ENCODE data around the gene HAPLN1. TPM values are rescaled to one million over a fixed set of nuclear protein-coding genes. Genes with fewer than 3 reads are reported as not detected.

Gene HAPLN1
- total RNA-seq, 2 donors from 2014 or later, result 0.14 TPM; not detected in 1

- Histone ChIP-seq H3K4me1 (replicated peaks) (no peaks in the 10 kb centered on the region), H3K36me3 (no peaks in the 10 kb centered on the region), H3K27ac (no peak overlapping the region), H3K9me3 (no peaks in the 10 kb centered on the region), H3K27me3 (replicated peaks; ENCODE audit: insufficient read depth) (no peaks in the 10 kb centered on the region), H3K4me3 (no peak overlapping the region)
- TF ChIP-seq POLR2AphosphoS5 (IDR thresholded peaks at IDR 0.05) (no peak), CTCF (IDR thresholded peaks at IDR 0.05) (no peak), POLR2A (IDR thresholded peaks at IDR 0.05) (no peak)
- intact Hi-C loops (cut with DNase I), result no loop called here
- DNase-seq (ENCODE audit: low spot score), result no peak
These were observed 105.8 kb downstream of the HAPLN1 start for GRCh38 chr5:83614841-83615240.

GRCh38 chr5:83608122-83608521 is 112.5 kb downstream of the HAPLN1 start:
- WGBS, result 12% methylated on average over 3 of the region's 3 CpGs
- DNase-seq (ENCODE audit: low spot score), result no peak
- Histone ChIP-seq H3K36me3 (no peaks in the 10 kb centered on the region), H3K4me3 (no peak overlapping the region), H3K27ac (no peak overlapping the region), H3K27me3 (replicated peaks; ENCODE audit: insufficient read depth) (no peaks in the 10 kb centered on the region), H3K4me1 (replicated peaks) (no peaks in the 10 kb centered on the region), H3K9me3 (no peaks in the 10 kb centered on the region)
- no peak for TF ChIP-seq CTCF (IDR thresholded peaks at IDR 0.05)
- no peak for TF ChIP-seq POLR2AphosphoS5 (IDR thresholded peaks at IDR 0.05)
- no peak for TF ChIP-seq POLR2A (IDR thresholded peaks at IDR 0.05)
- intact Hi-C loops (cut with DNase I), result no loop called here

GRCh38 chr5:83595217-83595616 is 125.4 kb downstream of the HAPLN1 start:
- intact Hi-C loops (cut with DNase I), result no loop called here
- over 99% methylated on average over 3 of the region's 3 CpGs for WGBS
- TF ChIP-seq CTCF (IDR thresholded peaks at IDR 0.05) (no peak), POLR2A (IDR thresholded peaks at IDR 0.05) (no peak)

GRCh38 chr5:83590966-83591365 is 129.7 kb downstream of the HAPLN1 start:
- no peaks in the 10 kb centered on the region for H3K9me3 ChIP-seq
- H3K27ac ChIP-seq, result no peak overlapping the region
- H3K27me3 ChIP-seq (replicated peaks; ENCODE audit: insufficient read depth), result no peaks in the 10 kb centered on the region
- no peak for TF ChIP-seq CTCF (IDR thresholded peaks at IDR 0.05)
- TF ChIP-seq POLR2A (IDR thresholded peaks at IDR 0.05), result no peak
- no peak for TF ChIP-seq POLR2AphosphoS5 (IDR thresholded peaks at IDR 0.05)
- intact Hi-C loops (cut with DNase I), result no loop called here
- H3K36me3 ChIP-seq, result no peaks in the 10 kb centered on the region
- no peak for DNase-seq (ENCODE audit: low spot score)
- H3K4me3 ChIP-seq, result no peak overlapping the region
- no peaks in the 10 kb centered on the region for H3K4me1 ChIP-seq (replicated peaks)
- 31% methylated on average over 4 of the region's 4 CpGs for WGBS

More at GRCh38 chr5:83595217-83595616, 125.4 kb downstream of the HAPLN1 start:
- H3K9me3 ChIP-seq, result no peaks in the 10 kb centered on the region
- no peak overlapping the region for H3K27ac ChIP-seq
- H3K4me3 ChIP-seq, result no peak overlapping the region
- H3K4me1 ChIP-seq (replicated peaks), result no peaks in the 10 kb centered on the region
- DNase-seq (ENCODE audit: low spot score), result no peak
- no peaks in the 10 kb centered on the region for H3K27me3 ChIP-seq (replicated peaks; ENCODE audit: insufficient read depth)
- no peaks in the 10 kb centered on the region for H3K36me3 ChIP-seq

GRCh38 chr5:83589786-83590185 is 130.9 kb downstream of the HAPLN1 start:
- H3K36me3 ChIP-seq, result no peaks in the 10 kb centered on the region
- H3K4me3 ChIP-seq, result no peak overlapping the region
- H3K27me3 ChIP-seq (replicated peaks; ENCODE audit: insufficient read depth), result no peaks in the 10 kb centered on the region
- intact Hi-C loops (cut with DNase I), result no loop called here
- H3K27ac ChIP-seq, result no peak overlapping the region
- no peaks in the 10 kb centered on the region for H3K4me1 ChIP-seq (replicated peaks)
- 15% methylated on average over 1 of the region's 1 CpG for WGBS
- no peak for TF ChIP-seq CTCF (IDR thresholded peaks at IDR 0.05)
- TF ChIP-seq POLR2AphosphoS5 (IDR thresholded peaks at IDR 0.05), result no peak
- TF ChIP-seq POLR2A (IDR thresholded peaks at IDR 0.05), result no peak
- no peaks in the 10 kb centered on the region for H3K9me3 ChIP-seq
- DNase-seq (ENCODE audit: low spot score), result no peak

Small RNAs within 50 kb of the gene (small RNA-seq; reads per million reads assigned to genes)
- gene RN7SKP295, result 0 reads per million in 2 donors
- gene RNU6-620P, result 0 reads per million in 2 donors

Other genes with a start within 250 kb of the HAPLN1 start
- gene VCAN, start 249.1 kb downstream of the HAPLN1 start, total RNA-seq, result 10 to 100 TPM; 24.4 to 72.9 TPM

Data from prostate gland (tissue), 2 donors.